Suprapubic skin (tissue), 4 donors: ENCODE results near the gene GAL3ST2. TPM values are rescaled to one million over a fixed set of nuclear protein-coding genes. Genes with fewer than 3 reads are reported as not detected.

ENCODE experiments used
- DNase-seq, 2 donors: peaks; one replicate each; pipeline ENCODE4 v3.0.0-alpha.2; 2019; ENCODE audit warnings: low spot score in 2 of 2
- H3K27ac ChIP-seq: fragments of 200-600 bp; sonication (generic); one replicate; pipeline ENCODE4 v1.5.1; 2019
- H3K27me3 ChIP-seq: fragments of 200-600 bp; sonication (generic); one replicate; pipeline ENCODE4 v1.5.1; 2019
- H3K36me3 ChIP-seq: fragments of 200-600 bp; sonication (generic); one replicate; pipeline ENCODE4 v1.5.1; 2019
- H3K4me1 ChIP-seq: fragments of 200-600 bp; sonication (generic); one replicate; pipeline ENCODE4 v1.5.1; 2019
- H3K4me3 ChIP-seq: fragments of 200-600 bp; sonication (generic); one replicate; pipeline ENCODE4 v1.5.1; 2019; ENCODE audit warnings: mild to moderate bottlenecking
- H3K9me3 ChIP-seq: fragments of 200-600 bp; sonication (generic); one replicate; pipeline ENCODE4 v1.5.1; 2019
- EP300 ChIP-seq: sonication (generic); formaldehyde crosslinking; IDR thresholded peaks from one replicate; pipeline ENCODE4 v1.6.1; 2017; ENCODE audit warnings: antibody characterized with exemption
- POLR2A ChIP-seq, 2 donors: fragments of 450-650 bp; IDR thresholded peaks; one replicate each; pipeline ENCODE4 v1.6.1; 2017; ENCODE audit warnings: antibody characterized with exemption in 2 of 2, mild to moderate bottlenecking in 2 of 2, moderate library complexity in 2 of 2
- POLR2AphosphoS5 ChIP-seq, 3 donors: sonication (generic); formaldehyde crosslinking; IDR thresholded peaks; one replicate each; pipeline ENCODE4 v1.6.1; 2017; ENCODE audit warnings: antibody characterized with exemption in 3 of 3
- WGBS: methylation state at CpG from one replicate; pipeline ENCODE4 v1.1.5; 2018; 5-methylcytosine and 5-hydroxymethylcytosine counted together
- total RNA-seq, 4 donors: library from RNA; depleted of rRNA; stranded (reverse); fragments of >200 nt; gene quantifications; one replicate each; pipeline ENCODE4 v1.1.0, GENCODE V29; 2016
- TF ChIP-seq, protein P1 (sequence below), 2 donors: fragments of 200-600 bp in 1 of 2; fragments of 450-650 bp in 1 of 2; sonication (generic) in 1 of 2; IDR thresholded peaks; one replicate each; pipeline ENCODE4 v1.5.1; 2016 to 2019; ENCODE audit warnings: antibody characterized with exemption in 2 of 2, mild to moderate bottlenecking in 1 of 2, moderate library complexity in 1 of 2

GAL3ST2 gene
- total RNA-seq, 4 donors from 2014 or later = not detected

GRCh38 chr2:241837197-241837965 lies 60.8 kb downstream of the GAL3ST2 start:
- Histone ChIP-seq H3K36me3 (no peaks in the 10 kb centered on the region), H3K9me3 (no peaks in the 10 kb centered on the region), H3K27ac (no peak overlapping the region), H3K4me1 (no peaks in the 10 kb centered on the region), H3K4me3 (no peak overlapping the region), H3K27me3 (peaks cover 9% of the 10 kb centered on the region)
- 53% methylated on average over 13 of the region's 13 CpGs for WGBS
- TF ChIP-seq EP300 (no peak), POLR2A (IDR thresholded peaks at IDR 0.05) (no peak), POLR2AphosphoS5 (IDR thresholded peaks at IDR 0.05) (no peak)
- TF ChIP-seq, protein P1, sequence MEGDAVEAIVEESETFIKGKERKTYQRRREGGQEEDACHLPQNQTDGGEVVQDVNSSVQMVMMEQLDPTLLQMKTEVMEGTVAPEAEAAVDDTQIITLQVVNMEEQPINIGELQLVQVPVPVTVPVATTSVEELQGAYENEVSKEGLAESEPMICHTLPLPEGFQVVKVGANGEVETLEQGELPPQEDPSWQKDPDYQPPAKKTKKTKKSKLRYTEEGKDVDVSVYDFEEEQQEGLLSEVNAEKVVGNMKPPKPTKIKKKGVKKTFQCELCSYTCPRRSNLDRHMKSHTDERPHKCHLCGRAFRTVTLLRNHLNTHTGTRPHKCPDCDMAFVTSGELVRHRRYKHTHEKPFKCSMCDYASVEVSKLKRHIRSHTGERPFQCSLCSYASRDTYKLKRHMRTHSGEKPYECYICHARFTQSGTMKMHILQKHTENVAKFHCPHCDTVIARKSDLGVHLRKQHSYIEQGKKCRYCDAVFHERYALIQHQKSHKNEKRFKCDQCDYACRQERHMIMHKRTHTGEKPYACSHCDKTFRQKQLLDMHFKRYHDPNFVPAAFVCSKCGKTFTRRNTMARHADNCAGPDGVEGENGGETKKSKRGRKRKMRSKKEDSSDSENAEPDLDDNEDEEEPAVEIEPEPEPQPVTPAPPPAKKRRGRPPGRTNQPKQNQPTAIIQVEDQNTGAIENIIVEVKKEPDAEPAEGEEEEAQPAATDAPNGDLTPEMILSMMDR (IDR thresholded peaks at IDR 0.05) = no peak
- DNase-seq = no peak

GRCh38 chr2:241841181-241842066 lies 64.8 kb downstream of the GAL3ST2 start:
- peak in 1 of 2 donors; percentile 65 for DNase-seq
- no peak overlapping the region for H3K27ac ChIP-seq
- 70% methylated on average over 28 of the region's 28 CpGs for WGBS
- no peaks in the 10 kb centered on the region for H3K36me3 ChIP-seq
- H3K4me3 ChIP-seq = no peak overlapping the region
- TF ChIP-seq, protein P1 (IDR thresholded peaks at IDR 0.05) = no peak
- TF ChIP-seq POLR2AphosphoS5 (IDR thresholded peaks at IDR 0.05) (no peak), EP300 (no peak), POLR2A (IDR thresholded peaks at IDR 0.05) (no peak)
- H3K4me1 ChIP-seq = peaks cover 32% of the 10 kb centered on the region
- H3K27me3 ChIP-seq = peaks cover 8% of the 10 kb centered on the region
- no peaks in the 10 kb centered on the region for H3K9me3 ChIP-seq

- no peak overlapping the region for H3K4me3 ChIP-seq
- H3K9me3 ChIP-seq = no peaks in the 10 kb centered on the region
- no peak for TF ChIP-seq EP300
- no peak for TF ChIP-seq POLR2A (IDR thresholded peaks at IDR 0.05)
- TF ChIP-seq, protein P1 (IDR thresholded peaks at IDR 0.05) = no peak
- TF ChIP-seq POLR2AphosphoS5 (IDR thresholded peaks at IDR 0.05) = no peak
- peaks cover 6% of the 10 kb centered on the region for H3K27me3 ChIP-seq
- H3K4me1 ChIP-seq = peaks cover 33% of the 10 kb centered on the region
- no peaks in the 10 kb centered on the region for H3K36me3 ChIP-seq
- peak in 1 of 2 donors; percentile 49 for DNase-seq
- no peak overlapping the region for H3K27ac ChIP-seq
- WGBS = 83% methylated on average over 11 of the region's 11 CpGs
These were observed 65.4 kb downstream of the GAL3ST2 start for GRCh38 chr2:241842067-241842415.

GRCh38 chr2:241842620-241843211 lies 66.1 kb downstream of the GAL3ST2 start:
- peak overlapping the region; percentile 51 for H3K4me3 ChIP-seq
- 68% methylated on average over 29 of the region's 29 CpGs for WGBS
- TF ChIP-seq POLR2A (IDR thresholded peaks at IDR 0.05) (no peak), POLR2AphosphoS5 (IDR thresholded peaks at IDR 0.05) (peak in 1 of 3 donors; percentile 6)
- TF ChIP-seq, protein P1 (IDR thresholded peaks at IDR 0.05) = no peak
- H3K36me3 ChIP-seq = no peaks in the 10 kb centered on the region
- H3K27ac ChIP-seq = peak overlapping the region; percentile 42
- peak; percentile 88 to 89 for DNase-seq
- H3K4me1 ChIP-seq = peaks cover 33% of the 10 kb centered on the region
- H3K9me3 ChIP-seq = no peaks in the 10 kb centered on the region
- peaks cover 5% of the 10 kb centered on the region for H3K27me3 ChIP-seq
